Stimulated activated naive B cell treated with anti-CD40 and anti-IgM and Interleukin-4, amounts not matched to agents 10 μg/mL and 1 μg/mL and 100 μg/mL, for 72 hours (primary cell): ENCODE data around the gene BCL11A.

Source experiments
- ATAC-seq, 2 donors: fragments of 150-1000 bp; cut with Tn5 transposase; replicated peaks; 2 replicates each; pipeline ENCODE4 v1.10.0; 2021; ENCODE audit warnings: moderate library complexity in 1 of 2
- DNase-seq: peaks from one replicate; pipeline ENCODE4 v3.0.0; 2021
- H3K27ac Mint-ChIP-seq: one replicate; pipeline ENCODE4 v1.8.0; 2022; ENCODE audit warnings: mild to moderate bottlenecking, mixed read lengths
- H3K27me3 Mint-ChIP-seq, 2 donors: one replicate each; pipeline ENCODE4 v1.8.0; 2022; ENCODE audit warnings: mixed read lengths in 2 of 2
- H3K36me3 Mint-ChIP-seq, 2 donors: one replicate each; pipeline ENCODE4 v1.8.0; 2022; ENCODE audit warnings: mixed read lengths in 2 of 2, mild to moderate bottlenecking in 1 of 2
- H3K4me1 Mint-ChIP-seq, 2 donors: one replicate each; pipeline ENCODE4 v1.8.0; 2022; ENCODE audit warnings: mixed read lengths in 2 of 2, mild to moderate bottlenecking in 1 of 2
- H3K4me3 Mint-ChIP-seq, 2 donors: one replicate each; pipeline ENCODE4 v1.8.0; 2022; ENCODE audit warnings: mild to moderate bottlenecking in 2 of 2, mixed read lengths in 2 of 2, moderate library complexity in 1 of 2
- H3K9me3 Mint-ChIP-seq, 2 donors: one replicate each; pipeline ENCODE4 v1.8.0; 2022; ENCODE audit warnings: mixed read lengths in 2 of 2, mild to moderate bottlenecking in 1 of 2

Gene BCL11A

GRCh38 chr2:60410456-60411146 lies 142.9 kb downstream of the BCL11A start:
- ATAC-seq (no peak), DNase-seq (no peak)
- peaks cover 4 to 7% of the 10 kb centered on the region in 2 donors for H3K9me3 Mint-ChIP-seq
- peak overlapping the region; percentile 20 to 30 for H3K4me3 Mint-ChIP-seq
- peaks cover 0 to 3% of the 10 kb centered on the region in 2 donors for H3K36me3 Mint-ChIP-seq
- peak overlapping the region; percentile 65 for H3K27ac Mint-ChIP-seq
- no peaks in the 10 kb centered on the region for H3K27me3 Mint-ChIP-seq
- peaks cover 71 to 99% of the 10 kb centered on the region in 2 donors for H3K4me1 Mint-ChIP-seq

- H3K27ac Mint-ChIP-seq: no peak overlapping the region
- H3K4me3 Mint-ChIP-seq: no peak overlapping the region
- ATAC-seq (no peak), DNase-seq (no peak)
- no peaks in the 10 kb centered on the region for H3K27me3 Mint-ChIP-seq
- H3K9me3 Mint-ChIP-seq: peaks cover 4% of the 10 kb centered on the region in 2 donors
- no peaks in the 10 kb centered on the region for H3K36me3 Mint-ChIP-seq
- H3K4me1 Mint-ChIP-seq: peaks cover 72 to 96% of the 10 kb centered on the region in 2 donors
Measured at GRCh38 chr2:60409531-60409871, 144.0 kb downstream of the BCL11A start.

DNA sequence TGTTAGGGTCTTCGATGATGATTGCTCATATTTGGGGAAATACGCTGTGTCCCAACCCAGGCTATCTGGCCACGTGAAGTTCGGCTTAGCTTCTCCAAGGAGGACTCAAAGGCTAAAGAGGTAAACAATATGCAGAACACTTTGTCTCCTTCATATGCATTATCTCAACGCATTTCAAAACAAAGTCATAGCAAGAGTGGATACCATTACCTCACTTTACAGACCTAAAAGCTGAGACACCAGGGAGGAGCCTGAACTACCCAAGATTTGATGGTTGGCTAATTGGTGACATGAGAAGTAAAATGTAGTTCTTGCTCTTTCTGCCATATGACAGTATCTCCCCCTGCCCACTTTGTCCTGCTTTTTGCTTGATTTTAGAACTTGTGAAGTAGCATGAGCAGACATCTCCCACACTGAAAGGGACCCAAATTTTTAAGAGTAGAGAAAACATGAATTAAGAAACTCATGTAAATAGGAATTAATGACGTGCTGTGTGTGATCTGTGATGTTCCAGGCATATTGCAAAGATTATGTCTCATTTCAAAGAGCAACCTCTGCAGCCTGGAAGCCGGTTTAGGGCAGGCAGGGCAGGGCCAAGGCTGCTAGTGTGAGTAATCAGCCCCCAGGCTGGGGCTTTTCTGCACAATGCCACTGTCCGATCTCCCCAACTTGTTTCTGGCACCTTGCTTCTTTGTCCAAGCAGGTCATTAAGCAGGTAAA lies 144.5 kb downstream of the BCL11A start:
- DNase-seq: no peak
- Mint-ChIP-seq H3K36me3 (no peaks in the 10 kb centered on the region), H3K27ac (no peak overlapping the region), H3K9me3 (peaks cover 0 to under 1% of the 10 kb centered on the region in 2 donors), H3K4me3 (no peak overlapping the region), H3K4me1 (peaks cover 71 to 96% of the 10 kb centered on the region in 2 donors), H3K27me3 (no peaks in the 10 kb centered on the region)
- no peak for ATAC-seq

GRCh38 chr2:60408207-60408606 lies 145.2 kb downstream of the BCL11A start:
- no peak for ATAC-seq
- no peaks in the 10 kb centered on the region for H3K36me3 Mint-ChIP-seq
- DNase-seq: no peak
- no peaks in the 10 kb centered on the region for H3K27me3 Mint-ChIP-seq
- no peaks in the 10 kb centered on the region for H3K9me3 Mint-ChIP-seq
- no peak overlapping the region for H3K27ac Mint-ChIP-seq
- peaks cover 65 to 91% of the 10 kb centered on the region in 2 donors for H3K4me1 Mint-ChIP-seq
- H3K4me3 Mint-ChIP-seq: no peak overlapping the region

DNA sequence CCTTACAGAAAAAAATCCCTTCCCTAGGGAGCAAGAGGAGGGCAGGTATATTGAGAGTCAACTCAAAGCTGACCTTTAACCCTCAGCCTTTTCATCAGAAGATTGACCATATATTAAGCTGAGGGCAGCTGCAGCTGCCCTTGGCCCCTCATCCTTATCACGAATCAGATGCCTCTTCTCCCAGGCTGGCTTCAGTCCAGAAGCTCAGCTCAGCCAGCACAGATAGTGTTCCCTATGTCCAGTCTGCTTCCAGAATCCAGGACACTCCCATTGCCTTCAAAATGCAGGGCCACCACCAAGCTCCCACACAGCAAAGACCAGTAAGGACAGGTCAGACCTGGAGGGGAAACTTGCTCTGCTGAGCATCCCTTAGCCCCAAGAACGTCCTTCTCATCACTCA lies 146.1 kb downstream of the BCL11A start:
- no peak overlapping the region for H3K27ac Mint-ChIP-seq
- no peak for DNase-seq

GRCh38 chr2:60406192-60406591 lies 147.3 kb downstream of the BCL11A start:
- Mint-ChIP-seq H3K4me1 (peaks cover 57 to 82% of the 10 kb centered on the region in 2 donors), H3K36me3 (no peaks in the 10 kb centered on the region), H3K27me3 (no peaks in the 10 kb centered on the region), H3K4me3 (peak overlapping the region in 1 of 2 donors; percentile 6), H3K27ac (no peak overlapping the region), H3K9me3 (no peaks in the 10 kb centered on the region)
- no peak for DNase-seq
- no peak for ATAC-seq

More for the DNA sequence above, 146.1 kb downstream of the BCL11A start:
- Mint-ChIP-seq H3K4me1 (peaks cover 62 to 86% of the 10 kb centered on the region in 2 donors), H3K9me3 (no peaks in the 10 kb centered on the region), H3K36me3 (no peaks in the 10 kb centered on the region), H3K4me3 (no peak overlapping the region), H3K27me3 (no peaks in the 10 kb centered on the region)
- ATAC-seq: no peak

DNA sequence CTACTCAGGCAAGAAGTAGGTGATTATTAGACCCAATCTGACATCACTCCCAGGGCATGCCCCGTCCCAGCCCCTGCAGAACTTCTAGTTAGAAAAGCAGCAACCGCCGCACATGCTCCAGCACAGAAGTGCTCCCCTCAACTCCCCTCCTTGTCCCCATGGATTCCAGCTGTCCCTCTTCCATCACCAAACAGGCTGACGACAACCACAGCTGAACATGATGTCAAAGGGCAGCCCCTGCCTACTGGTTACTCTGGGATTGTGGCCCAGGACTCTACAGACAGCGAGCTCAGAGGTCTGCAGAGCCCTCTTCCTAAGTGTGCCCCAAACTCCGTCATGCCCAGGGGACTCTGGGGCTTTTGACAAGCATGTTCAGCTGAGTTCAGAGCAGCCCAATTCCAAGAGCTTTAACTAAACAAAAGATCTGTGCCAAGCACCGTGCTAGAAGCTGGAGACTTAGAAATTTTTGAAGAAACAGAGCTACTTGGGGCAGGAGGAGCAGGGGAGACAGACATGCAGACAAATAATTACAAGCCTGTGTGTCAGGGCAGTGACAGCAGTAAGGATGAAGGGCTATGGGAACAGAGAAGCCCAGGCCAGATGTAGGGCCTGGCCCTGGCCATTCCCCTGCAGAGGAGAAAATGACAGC lies 148.1 kb downstream of the BCL11A start:
- ATAC-seq: no peak

More for the DNA sequence above, 148.1 kb downstream of the BCL11A start:
- Mint-ChIP-seq H3K9me3 (no peaks in the 10 kb centered on the region), H3K27me3 (no peaks in the 10 kb centered on the region), H3K4me3 (no peak overlapping the region), H3K27ac (peak overlapping the region; percentile 27), H3K4me1 (peaks cover 61 to 82% of the 10 kb centered on the region in 2 donors), H3K36me3 (no peaks in the 10 kb centered on the region)
- DNase-seq: no peak
